Neural crest cell (in vitro differentiated cells): Measurements from ENCODE around the gene FAF2. TPM values are rescaled to one million over a fixed set of nuclear protein-coding genes. Genes with fewer than 3 reads are reported as not detected.

Source experiments
- DNase-seq: peaks from one replicate; pipeline ENCODE4 v3.0.0; 2021; ENCODE audit warnings: low read depth, mixed read lengths, low spot score
- H3K27ac Mint-ChIP-seq: one replicate; pipeline ENCODE4 v1.8.0; 2021; ENCODE audit warnings: mild to moderate bottlenecking, mixed read lengths; ENCODE audit not compliant: unreplicated experiment
- H3K27me3 Mint-ChIP-seq: 2 replicates; pipeline ENCODE4 v1.8.0; 2021; ENCODE audit warnings: low read depth, mild to moderate bottlenecking, mixed read lengths
- H3K36me3 Mint-ChIP-seq: 2 replicates; pipeline ENCODE4 v1.8.0; 2021; ENCODE audit warnings: low read depth, mild to moderate bottlenecking, mixed read lengths
- H3K4me1 Mint-ChIP-seq: 2 replicates; pipeline ENCODE4 v1.8.0; 2021; ENCODE audit warnings: mixed read lengths
- H3K4me3 Mint-ChIP-seq: one replicate; pipeline ENCODE4 v1.8.0; 2021; ENCODE audit warnings: mild to moderate bottlenecking, mixed read lengths
- H3K9me3 Mint-ChIP-seq: 2 replicates; pipeline ENCODE4 v1.8.0; 2021; ENCODE audit warnings: mixed read lengths
- CTCF ChIP-seq: fragments of 200-600 bp; sonication (generic); conservative IDR thresholded peaks from 2 replicates; pipeline ENCODE4 v1.5.0; 2021; ENCODE audit warnings: antibody characterized with exemption, mild to moderate bottlenecking
- total RNA-seq: library from RNA; stranded (reverse); gene quantifications from 2 replicates; pipeline ENCODE4 v1.2.1, GENCODE V29; 2021

The FAF2 gene
- total RNA-seq, 1 donor from 2014 or later: 50.3 TPM

DNA sequence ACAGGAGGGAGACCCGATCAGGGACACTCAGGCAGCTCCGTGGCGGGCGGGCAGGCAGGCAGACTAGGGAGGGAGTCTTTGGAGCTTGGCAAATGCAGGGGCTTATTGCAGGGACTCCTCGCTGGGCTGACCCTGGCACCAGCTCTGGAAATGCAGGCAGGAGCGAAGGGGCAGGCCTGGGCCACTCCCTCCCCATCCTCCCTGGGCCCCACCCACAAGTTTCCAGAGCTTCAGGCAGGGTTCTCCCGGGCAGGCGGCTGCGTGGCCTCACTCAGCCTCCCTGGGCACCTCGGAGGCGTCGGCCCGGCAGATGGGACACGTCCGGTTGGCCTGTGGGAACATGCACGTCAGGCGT is 80.6 kb downstream of the FAF2 start:
- no peak for TF ChIP-seq CTCF
- Mint-ChIP-seq H3K4me1 (peaks cover 7% of the 10 kb centered on the region), H3K27me3 (no peaks in the 10 kb centered on the region), H3K36me3 (peaks cover 3% of the 10 kb centered on the region), H3K27ac (no peak overlapping the region), H3K9me3 (no peaks in the 10 kb centered on the region), H3K4me3 (no peak overlapping the region)
- no peak for DNase-seq

GRCh38 chr5:176529116-176529740 is 81.0 kb downstream of the FAF2 start:
- Mint-ChIP-seq H3K9me3 (no peaks in the 10 kb centered on the region), H3K27me3 (no peaks in the 10 kb centered on the region), H3K4me1 (peaks cover 12% of the 10 kb centered on the region), H3K27ac (no peak overlapping the region), H3K36me3 (peaks cover 4% of the 10 kb centered on the region), H3K4me3 (no peak overlapping the region)
- TF ChIP-seq CTCF: no peak
- DNase-seq: no peak

GRCh38 chr5:176529741-176530141 is 81.6 kb downstream of the FAF2 start:
- DNase-seq: no peak
- H3K4me3 Mint-ChIP-seq: no peak overlapping the region
- H3K9me3 Mint-ChIP-seq: no peaks in the 10 kb centered on the region
- H3K36me3 Mint-ChIP-seq: peaks cover 7% of the 10 kb centered on the region
- H3K27ac Mint-ChIP-seq: no peak overlapping the region
- no peaks in the 10 kb centered on the region for H3K27me3 Mint-ChIP-seq
- no peak for TF ChIP-seq CTCF
- peaks cover 17% of the 10 kb centered on the region for H3K4me1 Mint-ChIP-seq

- no peaks in the 10 kb centered on the region for H3K27me3 Mint-ChIP-seq
- H3K36me3 Mint-ChIP-seq: peaks cover 8% of the 10 kb centered on the region
- no peak for DNase-seq
Measured at GRCh38 chr5:176530393-176530982, 82.3 kb downstream of the FAF2 start.

More at GRCh38 chr5:176530393-176530982, 82.3 kb downstream of the FAF2 start:
- Mint-ChIP-seq H3K4me3 (no peak overlapping the region), H3K4me1 (peaks cover 24% of the 10 kb centered on the region), H3K27ac (no peak overlapping the region), H3K9me3 (no peaks in the 10 kb centered on the region)
- no peak for TF ChIP-seq CTCF
